GM21423 (cell line): ENCODE data around the gene KLHL42.

ENCODE experiments used
- ATAC-seq: cut with Tn5 transposase; IDR thresholded peaks from one replicate; pipeline ENCODE4 v1.9.1; 2021; ENCODE audit warnings: mild to moderate bottlenecking, moderate library complexity; ENCODE audit not compliant: unreplicated experiment

The KLHL42 gene

GRCh38 chr12:27852117-27852516 is 72.1 kb downstream of the KLHL42 start:
- no peak for ATAC-seq
